Heart right ventricle (tissue), 16 donors: Measurements from ENCODE around the gene KCTD20. TPM values are rescaled to one million over a fixed set of nuclear protein-coding genes. Genes with fewer than 3 reads are reported as not detected.

ENCODE experiments used
- ATAC-seq, 8 donors: fragments of 200-7000 bp; cut with Tn5 transposase; one replicate each; pipeline ENCODE4 v1.9.1; 2020; ENCODE audit warnings: mild to moderate bottlenecking in 8 of 8, moderate library complexity in 8 of 8, moderate number of reproducible peaks in 1 of 8
- DNase-seq, 2 donors: peaks; one replicate each; pipeline ENCODE4 v3.0.0-alpha.2; 2020
- H3K27ac ChIP-seq, 10 donors: fragments of 200-600 bp; sonication (generic) in 2 of 10; one replicate each; pipeline versions ENCODE4 v1.5.0 to v1.8.0; 2020 to 2022; ENCODE audit warnings: mild to moderate bottlenecking in 3 of 10
- H3K27me3 ChIP-seq, 7 donors: fragments of 200-600 bp; one replicate each; pipeline ENCODE4 v1.8.0; 2021 to 2022; ENCODE audit warnings: mild to moderate bottlenecking in 2 of 7
- H3K36me3 ChIP-seq, 9 donors: fragments of 200-600 bp; sonication (generic) in 1 of 9; one replicate each; pipeline versions ENCODE4 v1.5.0 to v1.8.0; 2020 to 2022; ENCODE audit warnings: mild to moderate bottlenecking in 2 of 9
- H3K4me1 ChIP-seq, 9 donors: fragments of 200-600 bp; sonication (generic) in 1 of 9; one replicate each; pipeline versions ENCODE4 v1.5.0 to v1.8.0; 2020 to 2022; ENCODE audit warnings: mild to moderate bottlenecking in 4 of 9
- H3K4me3 ChIP-seq, 10 donors: fragments of 200-600 bp; sonication (generic) in 2 of 10; one replicate each; pipeline versions ENCODE4 v1.5.0 to v1.8.0; 2020 to 2022; ENCODE audit warnings: mild to moderate bottlenecking in 7 of 10, moderate library complexity in 2 of 10
- H3K9me3 ChIP-seq, 11 donors: fragments of 200-600 bp in 10 of 11; sonication (generic) in 2 of 11; one replicate each; pipeline versions ENCODE4 v1.5.0 to v1.8.0; 2013 to 2022; ENCODE audit warnings: mild to moderate bottlenecking in 2 of 11, control low read depth in 1 of 11, moderate library complexity in 1 of 11
- CTCF ChIP-seq, 9 donors: fragments of 200-600 bp; sonication (generic) in 2 of 9; IDR thresholded peaks; one replicate each; pipeline versions ENCODE4 v1.5.0 to v1.8.0; 2021 to 2022; ENCODE audit warnings: antibody characterized with exemption in 9 of 9, mild to moderate bottlenecking in 5 of 9, moderate library complexity in 1 of 9
- WGBS, 2 donors: extraction: QIAGEN DNeasy Blood & Tissue Kit; methylation state at CpG; one replicate each; pipeline ENCODE4 v1.1.7; 2013; ENCODE audit warnings: inconsistent platforms in 1 of 2; 5-methylcytosine and 5-hydroxymethylcytosine counted together
- intact Hi-C, 10 donors: fragments of 100-400 bp; cut with DNase I; formaldehyde crosslinking; loops; one replicate each; pipeline versions ENCODE4 v1.11.1 to v1.14.2; 2022
- polyA plus RNA-seq, 2 donors: library from polyadenylated mRNA; stranded (reverse); fragments of 200-250 nt; gene quantifications; one replicate each; pipeline ENCODE4 v1.2.3, GENCODE V29; 2013
- total RNA-seq, 10 donors: library from RNA; stranded (reverse); fragmentation: NEBNext Ultra II Directional in 3 of 10; extraction: Animal tissue kit (Norgen Biotek cat#: 25700) in 3 of 10; gene quantifications; one replicate each; pipeline versions ENCODE4 v1.2.1 to v1.2.4, GENCODE V29; 2021 to 2023
- donor health status: Arrhythmogenic right ventricular cardiomyopathy.
- donor health status: ischemic (EF 13 %, LVEDD 7.1; RV severe dilation, severe dysfunction).
- donor health status: healthy with polysubstance abuse.
- donor health status: DM: no; HTN: yes; CAD: no.
- donor health status: DM: no; HTN: no; CAD: no.
- donor health status: ischemic (EF 25% LVEDD 6.9; RV normal size, moderate dysfunction).
- donor health status: ischemic (EF 25% LVEDD 5.7; RV mildly dilated, moderate dysfunction).
- donor health status: healthy.
- donor health status: DM: yes; HTN: yes; CAD: no.
- donor health status: Ischemic cardiomyopathy.
- donor health status: ischemic (EF 35%, LVEDD 5.7; RV mildly dilated, moderate dysfunction).
- donor health status: nonischemic (EF 11% LVEDD 7.7; RV severe dilation, severe dysfunction).
- donor health status: DM: yes; HTN: yes; CAD: no.
- donor health status: PGD.
- donor health status: ischemic (EF 29% LVEDD 5.4; RV normal size, mild dysfunction).
- donor health status: nonischemic (EF 23%, LVEDD 6.1; RV moderate dilation, normal function).

Gene KCTD20
- total and polyA plus RNA-seq, 12 donors, result 8.9 to 36.6 (median 25.1) TPM

GRCh38 chr6:36524871-36525270 is 82.1 kb downstream of the KCTD20 start:
- no peak for DNase-seq
- whole genome bisulfite sequencing, 2 donors, result 89 to 97% methylated on average over 5 of the region's 5 CpGs
- H3K36me3 ChIP-seq, result peaks cover 0 to 76% (median 46%) of the 10 kb centered on the region in 9 donors

GRCh38 chr6:36525346-36525745 is 82.5 kb downstream of the KCTD20 start:
- Histone ChIP-seq H3K36me3 (peaks cover 0 to 76% (median 43%) of the 10 kb centered on the region in 9 donors), H3K27ac (no peak overlapping the region), H3K4me1 (peaks cover 5 to 37% (median 25%) of the 10 kb centered on the region in 9 donors), H3K27me3 (no peaks in the 10 kb centered on the region), H3K4me3 (no peak overlapping the region), H3K9me3 (no peaks in the 10 kb centered on the region)
- no peak for ATAC-seq
- no peak for DNase-seq
- TF ChIP-seq CTCF (IDR thresholded peaks at IDR 0.05), result no peak
- WGBS, 2 donors, result 96 to 98% methylated on average over 2 of the region's 2 CpGs
- intact Hi-C loops, result no loop called here

More at GRCh38 chr6:36524871-36525270, 82.1 kb downstream of the KCTD20 start:
- Histone ChIP-seq H3K4me1 (peaks cover 5 to 37% (median 25%) of the 10 kb centered on the region in 9 donors), H3K27me3 (no peaks in the 10 kb centered on the region), H3K27ac (no peak overlapping the region), H3K4me3 (no peak overlapping the region), H3K9me3 (no peaks in the 10 kb centered on the region)
- ATAC-seq, result no peak
- TF ChIP-seq CTCF (IDR thresholded peaks at IDR 0.05), result no peak
- intact Hi-C loops, result no loop called here

- no peak for DNase-seq
- Histone ChIP-seq H3K36me3 (peaks cover 0 to 76% (median 37%) of the 10 kb centered on the region in 9 donors), H3K4me3 (no peak overlapping the region), H3K9me3 (no peaks in the 10 kb centered on the region), H3K27me3 (no peaks in the 10 kb centered on the region), H3K27ac (peak overlapping the region in 1 of 10 donors; percentile 28), H3K4me1 (peaks cover 5 to 37% (median 25%) of the 10 kb centered on the region in 9 donors)
- WGBS, 2 donors, result 60 to 94% methylated on average over 2 of the region's 2 CpGs
- intact Hi-C loops, result no loop called here
- peak in 1 of 8 donors; percentile 13 for ATAC-seq
- no peak for TF ChIP-seq CTCF (IDR thresholded peaks at IDR 0.05)
Observed at GRCh38 chr6:36526066-36526465, 83.3 kb downstream of the KCTD20 start.

GRCh38 chr6:36533321-36533720 is 90.5 kb downstream of the KCTD20 start:
- no peak overlapping the region for H3K27ac ChIP-seq
- H3K27me3 ChIP-seq, result no peaks in the 10 kb centered on the region
- H3K4me1 ChIP-seq, result peaks cover 2 to 26% (median 13%) of the 10 kb centered on the region in 9 donors
- no peak for DNase-seq
- intact Hi-C loops, result no loop called here
- no peak overlapping the region for H3K4me3 ChIP-seq
- WGBS, 2 donors, result 49 to 54% methylated on average over 1 of the region's 1 CpG
- no peak for ATAC-seq
- peaks cover 0 to 91% (median 17%) of the 10 kb centered on the region in 9 donors for H3K36me3 ChIP-seq
- no peaks in the 10 kb centered on the region for H3K9me3 ChIP-seq
- no peak for TF ChIP-seq CTCF (IDR thresholded peaks at IDR 0.05)
